HK-2 (cell line): ENCODE measurements around the gene GPC3.

ENCODE experiments used
- DNase-seq: peaks from one replicate; pipeline ENCODE4 v3.0.0-alpha.2; 2018; ENCODE audit not compliant: unreplicated experiment

The GPC3 gene

GRCh38 chrX:133968109-133968508 is 17.3 kb downstream of the GPC3 start:
- no peak for DNase-seq

DNA sequence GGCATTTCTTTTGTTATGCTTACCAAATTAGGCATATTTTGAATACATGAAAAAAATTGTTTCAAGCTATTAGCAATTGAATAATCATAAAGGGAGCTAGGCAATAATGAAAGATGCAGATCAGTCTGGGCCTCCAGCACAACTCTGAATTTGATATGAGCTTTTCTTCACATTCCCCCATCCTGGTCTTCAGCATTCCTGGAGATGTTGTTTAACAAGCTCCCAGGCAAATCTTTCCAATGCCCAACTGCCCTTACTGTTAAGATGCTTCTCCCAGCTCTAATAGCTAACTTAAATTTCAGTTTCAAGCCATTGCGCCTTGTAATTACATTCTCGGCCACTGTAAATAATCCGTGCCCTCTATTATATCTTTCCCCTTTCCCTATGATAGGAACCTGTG is 19.2 kb downstream of the GPC3 start:
- DNase-seq, result no peak

DNA sequence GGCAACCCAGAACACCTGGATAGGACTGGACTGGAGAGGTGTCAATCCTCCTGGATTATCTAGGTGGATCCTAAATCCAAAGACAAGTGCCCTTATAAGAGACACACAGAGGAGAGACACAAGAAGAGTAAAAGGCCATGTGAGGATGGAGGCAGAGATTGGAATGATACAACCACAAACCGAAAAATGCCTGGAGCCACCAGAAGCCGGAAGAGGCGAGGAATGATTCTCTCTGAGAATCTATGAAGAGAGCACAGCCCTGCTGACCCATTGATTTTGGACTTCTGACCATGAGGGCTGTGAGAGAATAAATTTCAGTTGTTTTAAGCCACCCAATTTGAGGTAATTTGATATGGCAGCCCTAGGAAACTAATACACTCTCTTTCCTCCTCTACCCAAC is 20.1 kb downstream of the GPC3 start:
- no peak for DNase-seq

DNA sequence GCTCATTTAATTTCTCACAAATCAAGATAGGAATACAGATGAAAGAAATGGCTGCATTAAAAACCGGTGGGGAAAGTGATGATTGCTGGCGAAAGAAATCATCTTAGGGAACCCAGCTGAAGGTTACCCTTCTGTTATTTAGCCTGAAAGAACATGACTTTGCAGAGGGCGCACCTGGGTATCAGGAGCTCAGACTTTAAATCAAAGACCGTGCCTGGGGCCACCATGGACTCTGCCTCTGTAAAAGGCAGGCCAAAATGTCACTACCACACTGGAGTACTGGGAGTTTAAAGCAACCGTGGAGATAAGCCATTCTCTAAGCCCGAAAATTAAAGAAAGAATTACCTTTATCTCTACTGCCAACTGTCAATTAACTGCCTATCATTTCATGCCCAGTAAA is 24.3 kb downstream of the GPC3 start:
- no peak for DNase-seq

DNA sequence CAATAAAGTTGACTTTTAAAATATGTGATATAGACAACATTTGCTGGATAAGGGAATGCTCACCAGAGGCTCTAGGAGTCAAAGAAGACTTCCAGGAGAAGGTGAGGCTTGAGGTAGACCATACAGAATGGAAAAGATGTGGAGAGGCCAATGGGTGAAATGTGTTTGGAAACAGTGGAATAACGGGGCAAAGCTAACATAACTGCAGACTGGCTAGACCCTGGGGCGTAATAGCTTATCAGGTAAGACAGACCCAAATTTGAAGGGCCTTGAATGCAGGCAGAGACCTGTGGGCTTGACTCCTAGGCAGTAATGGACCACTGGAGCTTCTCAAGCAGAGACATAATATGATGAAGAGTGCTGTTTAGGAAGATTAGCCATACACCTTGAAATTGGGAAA is 25.4 kb downstream of the GPC3 start:
- DNase-seq, result no peak

GRCh38 chrX:133958997-133959688 is 26.3 kb downstream of the GPC3 start:
- no peak for DNase-seq

- DNase-seq, result no peak
These were observed 28.6 kb downstream of the GPC3 start for GRCh38 chrX:133956570-133957340.

DNA sequence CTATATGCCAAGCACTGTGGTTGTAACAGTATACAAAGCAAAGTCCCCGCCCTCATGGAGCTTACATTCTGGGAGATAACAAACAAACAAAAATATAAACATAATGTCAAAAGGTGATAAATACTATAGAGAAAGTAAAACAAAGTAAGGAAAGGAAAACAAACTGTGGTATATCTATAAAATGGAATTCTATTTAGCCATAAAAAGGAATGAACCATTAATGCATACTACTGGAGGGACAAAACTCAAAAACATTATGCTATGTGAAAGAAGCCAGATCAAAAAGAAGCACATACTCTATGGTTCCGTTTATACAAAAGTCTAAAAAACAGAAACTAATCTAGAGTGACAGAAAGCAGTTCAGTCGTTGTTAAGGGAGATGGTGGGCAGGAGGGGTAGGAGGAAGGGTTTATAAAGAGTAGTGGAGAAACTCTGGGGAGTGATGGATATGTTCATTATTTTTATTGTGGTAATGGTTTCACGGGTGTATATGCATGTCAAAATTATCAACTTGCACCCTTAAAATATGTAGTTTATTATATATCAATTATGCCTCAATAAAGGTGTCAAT is 31.5 kb downstream of the GPC3 start:
- no peak for DNase-seq

GRCh38 chrX:133953078-133953477 is 32.3 kb downstream of the GPC3 start:
- DNase-seq, result no peak

DNA sequence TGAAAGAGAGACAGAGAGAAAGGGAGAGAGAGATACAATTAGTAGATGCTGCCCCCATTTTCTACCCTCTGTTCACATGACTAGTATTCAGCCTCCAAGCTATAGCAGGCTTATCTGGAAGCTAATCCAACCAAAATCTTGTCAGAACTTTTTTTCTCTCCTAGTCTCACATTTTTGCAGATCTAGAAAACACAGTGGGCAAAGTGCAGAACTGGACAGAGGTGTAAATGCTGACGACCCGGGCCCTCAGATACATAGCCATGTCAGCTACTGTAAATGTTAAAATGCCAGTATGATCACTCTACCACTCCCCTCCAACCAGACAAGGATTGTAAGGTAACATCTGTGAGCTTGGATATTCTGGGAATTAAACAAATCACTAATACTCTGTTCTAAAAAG is 34.3 kb downstream of the GPC3 start:
- no peak for DNase-seq

- no peak for DNase-seq
These were observed 35.2 kb downstream of the GPC3 start for GRCh38 chrX:133950214-133950613.

GRCh38 chrX:133948895-133949294 is 36.5 kb downstream of the GPC3 start:
- no peak for DNase-seq

DNA sequence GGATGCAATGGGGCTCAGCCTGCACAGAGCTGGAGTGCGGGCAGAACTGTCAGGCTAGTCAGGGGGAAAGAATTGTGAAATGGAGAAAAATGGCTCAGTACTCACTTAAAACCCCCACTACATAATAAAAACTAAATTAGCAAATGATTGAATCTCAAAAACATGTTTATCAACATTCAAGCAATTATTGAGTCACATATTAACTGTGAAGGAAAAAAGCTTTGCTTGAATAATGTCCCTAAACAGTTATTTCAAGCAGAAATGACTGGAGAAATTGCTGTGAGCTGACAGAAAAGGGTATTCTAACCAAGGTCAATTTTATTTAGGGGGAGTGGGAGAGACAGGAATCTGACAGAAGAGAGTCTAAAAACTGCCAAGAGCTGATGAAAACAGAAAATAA is 37.4 kb downstream of the GPC3 start:
- no peak for DNase-seq

GRCh38 chrX:133947022-133947421 is 38.4 kb downstream of the GPC3 start:
- no peak for DNase-seq

DNA sequence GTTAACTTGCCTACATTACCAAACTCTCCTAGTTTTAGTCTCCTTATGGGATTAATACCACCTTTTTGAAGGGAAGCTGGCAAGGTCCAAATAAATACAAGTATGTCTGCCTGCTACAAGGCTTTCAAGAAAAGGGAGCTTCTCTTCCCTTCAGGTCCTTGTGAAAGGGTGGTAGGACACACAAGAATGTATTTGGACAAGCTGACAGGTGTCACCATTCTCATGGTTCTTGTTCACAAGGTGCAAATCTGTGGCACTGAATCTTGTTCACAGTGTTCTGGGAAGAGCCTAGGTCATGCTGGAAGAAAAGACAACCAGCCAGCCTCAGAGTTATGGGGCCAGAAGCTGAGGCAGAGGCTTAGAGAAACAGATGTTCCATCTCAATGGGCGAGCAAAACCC is 41.9 kb downstream of the GPC3 start:
- DNase-seq, result no peak

DNA sequence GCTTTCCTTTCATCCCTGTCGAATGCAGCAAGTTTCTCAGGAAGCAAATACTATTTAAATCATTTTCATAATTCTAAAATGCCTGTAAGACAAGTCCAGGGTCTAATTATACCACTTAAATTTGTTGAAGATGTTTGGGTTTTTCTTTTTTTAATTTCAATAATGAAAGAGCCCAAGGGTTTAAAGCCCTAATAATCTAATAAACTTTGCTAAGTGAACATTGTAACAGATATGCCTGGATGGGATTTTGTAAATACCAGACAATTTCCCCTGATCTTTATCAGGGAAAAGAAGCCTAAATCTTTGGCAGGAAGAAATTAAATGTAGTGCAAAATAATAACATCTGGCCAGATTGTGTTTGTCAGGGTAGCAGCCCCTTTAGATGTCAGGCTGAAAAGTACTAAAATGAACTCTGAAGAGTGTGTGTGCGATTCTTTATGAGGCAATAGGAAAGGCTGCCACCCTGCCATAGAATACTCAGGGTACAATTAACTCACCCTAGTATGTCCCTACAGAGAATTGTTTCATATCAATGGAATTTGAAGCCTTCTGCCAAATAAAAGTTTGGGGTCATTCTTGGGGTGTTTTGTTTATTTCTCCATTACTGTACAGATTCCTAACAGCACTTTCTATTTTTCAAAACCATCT is 45.6 kb downstream of the GPC3 start:
- DNase-seq, result no peak

DNA sequence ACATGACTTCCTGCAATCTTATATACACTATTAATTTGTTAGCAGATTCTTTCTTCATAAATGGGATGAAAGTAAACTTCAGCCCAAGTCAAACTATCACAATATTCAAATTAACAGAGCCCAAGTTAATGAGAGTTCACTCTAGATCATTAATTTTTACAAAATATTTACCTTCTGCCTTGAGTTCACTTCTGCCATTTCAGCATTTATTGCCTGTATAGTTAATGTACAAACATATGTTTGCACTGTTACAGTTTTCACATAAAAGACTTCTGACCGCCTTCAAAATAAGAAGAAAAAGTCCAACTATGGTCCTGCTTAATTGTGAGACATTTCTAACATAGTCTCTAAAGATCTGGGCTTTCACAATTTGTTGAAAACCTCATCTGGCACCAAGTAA is 46.9 kb downstream of the GPC3 start:
- no peak for DNase-seq

DNA sequence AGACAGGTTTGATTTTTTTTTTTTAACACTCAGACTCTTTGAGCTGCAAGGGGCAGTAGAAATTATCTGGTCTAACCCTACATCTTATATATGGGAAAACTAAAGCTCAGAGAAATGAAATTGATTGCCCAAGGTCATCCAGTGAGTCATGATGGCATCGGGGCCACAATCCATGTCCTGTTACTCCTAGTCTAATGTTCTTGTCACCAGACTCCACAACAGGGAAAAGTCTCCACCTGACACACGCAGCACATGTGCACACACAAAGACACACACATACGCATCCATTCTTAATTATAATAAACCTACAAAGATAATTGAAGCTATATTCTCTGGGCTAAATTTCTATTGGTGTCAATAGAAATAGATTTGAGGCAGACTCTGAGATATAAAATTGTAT is 48.4 kb downstream of the GPC3 start:
- DNase-seq, result no peak

- no peak for DNase-seq
These were observed 50.3 kb downstream of the GPC3 start for GRCh38 chrX:133935076-133935475.

- DNase-seq, result no peak
These were observed 52.1 kb downstream of the GPC3 start for GRCh38 chrX:133933316-133933715.

DNA sequence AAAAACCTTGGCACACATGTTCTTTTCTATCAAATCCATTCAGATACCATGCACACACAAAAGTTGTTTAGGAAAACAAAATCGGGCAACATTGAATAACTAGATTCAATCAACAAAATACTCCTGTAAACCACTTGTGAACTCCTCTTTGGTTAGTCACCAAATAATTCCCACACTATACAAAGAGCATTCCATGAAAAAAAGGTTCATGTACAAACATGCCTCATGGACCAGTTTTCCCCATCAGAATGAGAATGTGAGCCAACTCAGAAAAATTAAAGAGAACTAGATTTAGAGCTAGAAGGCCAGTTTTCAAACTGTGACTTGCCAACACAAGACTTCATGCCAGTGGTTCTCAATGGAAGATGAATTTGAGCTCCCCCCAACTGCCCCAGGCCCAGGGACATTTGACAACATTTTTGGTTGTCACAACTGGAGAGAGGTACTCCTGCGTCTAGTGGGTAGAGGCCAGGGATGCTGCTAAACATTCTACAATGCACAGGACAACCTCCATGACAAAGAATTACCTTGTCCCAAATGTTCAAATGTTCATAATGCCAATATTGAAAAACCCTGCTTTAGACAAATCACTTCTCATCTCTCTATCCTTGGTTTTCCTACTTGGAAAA is 55.4 kb downstream of the GPC3 start:
- no peak for DNase-seq

GRCh38 chrX:133928365-133928764 is 57.0 kb downstream of the GPC3 start:
- no peak for DNase-seq
